Vagina (tissue), 2 donors: ENCODE measurements around the gene C5orf15. TPM values are rescaled to one million over a fixed set of nuclear protein-coding genes. Genes with fewer than 3 reads are reported as not detected.

Source experiments
- DNase-seq, 2 donors: peaks; one replicate each; pipeline ENCODE4 v3.0.0-alpha.2; 2017; ENCODE audit errors: extremely low spot score in 2 of 2
- H3K27ac ChIP-seq: fragments of 200-600 bp; sonication (generic); one replicate; pipeline ENCODE4 v1.5.1; 2019
- H3K27me3 ChIP-seq: fragments of 200-600 bp; sonication (generic); one replicate; pipeline ENCODE4 v1.5.1; 2019
- H3K36me3 ChIP-seq, 2 donors: fragments of 200-600 bp; sonication (generic); one replicate each; pipeline ENCODE4 v1.5.1; 2017 to 2019
- H3K4me1 ChIP-seq: fragments of 200-600 bp; sonication (generic); one replicate; pipeline ENCODE4 v1.5.1; 2019
- H3K4me3 ChIP-seq, 2 donors: fragments of 200-600 bp; sonication (generic); 1 replicate in 1 of 2; 2 replicates in 1 of 2; pipeline ENCODE4 v1.5.1; 2016 to 2019
- H3K9me3 ChIP-seq: fragments of 200-600 bp; sonication (generic); one replicate; pipeline ENCODE4 v1.5.1; 2019
- CTCF ChIP-seq, 3 experiments: fragments of 450-650 bp in 2 of 3; fragments of 200-600 bp in 1 of 3; sonication (generic) in 1 of 3; IDR thresholded peaks; one replicate each; pipeline ENCODE4 v1.5.1; 2017 to 2019; ENCODE audit warnings: antibody characterized with exemption in 3 of 3, mild to moderate bottlenecking in 2 of 3, moderate library complexity in 2 of 3
- POLR2A ChIP-seq, 2 donors: fragments of 450-650 bp; IDR thresholded peaks; one replicate each; pipeline ENCODE4 v1.6.1; 2017; ENCODE audit warnings: antibody characterized with exemption in 2 of 2, mild to moderate bottlenecking in 2 of 2, moderate library complexity in 2 of 2
- POLR2AphosphoS5 ChIP-seq, 2 donors: sonication (generic); formaldehyde crosslinking; IDR thresholded peaks; one replicate each; pipeline ENCODE4 v1.9.0; 2017; ENCODE audit warnings: antibody characterized with exemption in 2 of 2, mild to moderate bottlenecking in 2 of 2, low read depth in 1 of 2; ENCODE audit not compliant: insufficient read depth in 1 of 2
- intact Hi-C: fragments of 100-400 bp; cut with DNase I; formaldehyde crosslinking; loops from one replicate; pipeline ENCODE4 v1.15.1; 2023
- total RNA-seq: library from RNA; depleted of rRNA; stranded (reverse); fragments of >200 nt; gene quantifications from one replicate; pipeline ENCODE4 v1.2.3, GENCODE V29; 2016

Gene C5orf15
- total RNA-seq, 1 donor from 2014 or later: 35.8 TPM

GRCh38 chr5:133942614-133943474, 25.6 kb downstream of the C5orf15 start:
- Histone ChIP-seq H3K4me1 (no peaks in the 10 kb centered on the region), H3K4me3 (no peak overlapping the region), H3K36me3 (no peaks in the 10 kb centered on the region), H3K9me3 (no peaks in the 10 kb centered on the region), H3K27ac (no peak overlapping the region), H3K27me3 (no peaks in the 10 kb centered on the region)
- TF ChIP-seq POLR2A (IDR thresholded peaks at IDR 0.05) (no peak), POLR2AphosphoS5 (IDR thresholded peaks at IDR 0.05; ENCODE audit: insufficient read depth in 1 of 2, low read depth in 1 of 2) (no peak), CTCF (IDR thresholded peaks at IDR 0.05) (no peak)
- no peak for DNase-seq
- intact Hi-C loops: no loop called here

GRCh38 chr5:133941456-133942196, 26.8 kb downstream of the C5orf15 start:
- DNase-seq: no peak
- intact Hi-C loops: no loop called here
- TF ChIP-seq CTCF (IDR thresholded peaks at IDR 0.05) (no peak), POLR2A (IDR thresholded peaks at IDR 0.05) (no peak), POLR2AphosphoS5 (IDR thresholded peaks at IDR 0.05; ENCODE audit: insufficient read depth in 1 of 2, low read depth in 1 of 2) (no peak)

GRCh38 chr5:133939668-133940067, 28.8 kb downstream of the C5orf15 start:
- no peaks in the 10 kb centered on the region for H3K4me1 ChIP-seq
- no peaks in the 10 kb centered on the region for H3K27me3 ChIP-seq
- no peak overlapping the region for H3K4me3 ChIP-seq
- no peaks in the 10 kb centered on the region for H3K9me3 ChIP-seq
- no peak for TF ChIP-seq POLR2A (IDR thresholded peaks at IDR 0.05)
- TF ChIP-seq CTCF (IDR thresholded peaks at IDR 0.05): no peak
- TF ChIP-seq POLR2AphosphoS5 (IDR thresholded peaks at IDR 0.05; ENCODE audit: insufficient read depth in 1 of 2, low read depth in 1 of 2): no peak
- intact Hi-C loops: no loop called here
- no peaks in the 10 kb centered on the region for H3K36me3 ChIP-seq
- peak in 1 of 2 donors; percentile 28 for DNase-seq
- H3K27ac ChIP-seq: no peak overlapping the region

More at GRCh38 chr5:133941456-133942196, 26.8 kb downstream of the C5orf15 start:
- no peaks in the 10 kb centered on the region for H3K4me1 ChIP-seq
- H3K27ac ChIP-seq: no peak overlapping the region
- no peaks in the 10 kb centered on the region for H3K9me3 ChIP-seq
- H3K27me3 ChIP-seq: no peaks in the 10 kb centered on the region
- H3K4me3 ChIP-seq: no peak overlapping the region
- no peaks in the 10 kb centered on the region for H3K36me3 ChIP-seq

- intact Hi-C loops: no loop called here
- no peaks in the 10 kb centered on the region for H3K36me3 ChIP-seq
- no peaks in the 10 kb centered on the region for H3K9me3 ChIP-seq
- no peaks in the 10 kb centered on the region for H3K27me3 ChIP-seq
- DNase-seq: no peak
- no peak for TF ChIP-seq POLR2A (IDR thresholded peaks at IDR 0.05)
- no peak for TF ChIP-seq CTCF (IDR thresholded peaks at IDR 0.05)
- no peak for TF ChIP-seq POLR2AphosphoS5 (IDR thresholded peaks at IDR 0.05; ENCODE audit: insufficient read depth in 1 of 2, low read depth in 1 of 2)
- H3K27ac ChIP-seq: no peak overlapping the region
- H3K4me1 ChIP-seq: no peaks in the 10 kb centered on the region
- H3K4me3 ChIP-seq: no peak overlapping the region
Measured at GRCh38 chr5:133938929-133939328, 29.5 kb downstream of the C5orf15 start.
